Trophoblast cell (in vitro differentiated cells and primary cell): Measurements from ENCODE around the gene HOXA1. TPM values are rescaled to one million over a fixed set of nuclear protein-coding genes. Genes with fewer than 3 reads are reported as not detected.

ENCODE experiments used
- DNase-seq, 2 donors: peaks; one replicate each; pipeline ENCODE4 v3.0.0-alpha.2; 2016
- H2AFZ ChIP-seq: 2 replicates; pipeline ENCODE4 v1.6.1; 2013; ENCODE audit warnings: low read length, moderate library complexity, mild to moderate bottlenecking; ENCODE audit not compliant: insufficient read depth, poor library complexity
- H2AK5ac ChIP-seq: 2 replicates; pipeline ENCODE4 v1.6.1; 2013; ENCODE audit warnings: mild to moderate bottlenecking, low read length
- H2BK120ac ChIP-seq: 2 replicates; pipeline ENCODE4 v1.6.1; 2013; ENCODE audit warnings: low read length, mild to moderate bottlenecking, moderate library complexity; ENCODE audit not compliant: insufficient read depth, poor library complexity
- H2BK12ac ChIP-seq: 2 replicates; pipeline ENCODE4 v1.6.1; 2013; ENCODE audit warnings: mild to moderate bottlenecking, low read length, moderate library complexity
- H2BK5ac ChIP-seq: 2 replicates; pipeline ENCODE4 v1.6.1; 2013; ENCODE audit warnings: low read length, low read depth, moderate library complexity, mild to moderate bottlenecking; ENCODE audit not compliant: poor library complexity
- H3K14ac ChIP-seq: 2 replicates; pipeline ENCODE4 v1.6.1; 2013; ENCODE audit warnings: mild to moderate bottlenecking, low read length
- H3K18ac ChIP-seq: 2 replicates; pipeline ENCODE4 v1.6.1; 2013; ENCODE audit warnings: mild to moderate bottlenecking, low read length
- H3K23ac ChIP-seq: 2 replicates; pipeline ENCODE4 v1.6.1; 2013; ENCODE audit warnings: low read length
- H3K27ac ChIP-seq: 2 replicates; pipeline ENCODE4 v1.5.1; 2013; ENCODE audit warnings: low read depth, mild to moderate bottlenecking, inconsistent platforms, low read length, moderate library complexity
- H3K27me3 ChIP-seq: 2 replicates; pipeline ENCODE4 v1.6.1; 2013; ENCODE audit warnings: inconsistent platforms, mild to moderate bottlenecking, low read length, moderate library complexity; ENCODE audit not compliant: insufficient read depth
- H3K36me3 ChIP-seq, 2 experiments: 1 replicate in 1 of 2; 2 replicates in 1 of 2; pipeline ENCODE4 v1.6.1; 2013; ENCODE audit warnings: low read length in 2 of 2, mild to moderate bottlenecking in 2 of 2, moderate library complexity in 1 of 2; ENCODE audit not compliant: insufficient read depth in 2 of 2, control insufficient read depth in 1 of 2
- H3K4ac ChIP-seq: 2 replicates; pipeline ENCODE4 v1.6.1; 2013; ENCODE audit warnings: low read depth, mild to moderate bottlenecking, low read length, moderate library complexity
- H3K4me1 ChIP-seq, 2 experiments: 1 replicate in 1 of 2; 2 replicates in 1 of 2; pipeline ENCODE4 v1.6.1; 2013; ENCODE audit warnings: low read length in 2 of 2, mild to moderate bottlenecking in 2 of 2, moderate library complexity in 1 of 2; ENCODE audit not compliant: insufficient read depth in 2 of 2, control insufficient read depth in 1 of 2
- H3K4me2 ChIP-seq: 2 replicates; pipeline ENCODE4 v1.6.1; 2013; ENCODE audit warnings: inconsistent platforms, mild to moderate bottlenecking, low read length, moderate library complexity
- H3K4me3 ChIP-seq: 2 replicates; pipeline ENCODE4 v1.5.1; 2013; ENCODE audit warnings: mild to moderate bottlenecking, low read depth, low read length, inconsistent platforms
- H3K79me1 ChIP-seq: one replicate; pipeline ENCODE4 v1.6.1; 2013; ENCODE audit warnings: low read length
- H3K79me2 ChIP-seq: 2 replicates; pipeline ENCODE4 v1.6.1; 2013; ENCODE audit warnings: low read length, mild to moderate bottlenecking; ENCODE audit not compliant: control insufficient read depth, insufficient read depth, poor library complexity
- H3K9ac ChIP-seq: 2 replicates; pipeline ENCODE4 v1.6.1; 2013; ENCODE audit warnings: mild to moderate bottlenecking, low read length
- H3K9me3 ChIP-seq: 2 replicates; pipeline ENCODE4 v1.6.1; 2013; ENCODE audit warnings: low read depth, mild to moderate bottlenecking, control low read depth, inconsistent platforms, low read length; ENCODE audit not compliant: insufficient read depth
- H4K12ac ChIP-seq: 2 replicates; pipeline ENCODE4 v1.6.1; 2013; ENCODE audit warnings: low read depth, mild to moderate bottlenecking, low read length, moderate library complexity
- H4K8ac ChIP-seq: 2 replicates; pipeline ENCODE4 v1.6.1; 2013; ENCODE audit warnings: low read depth, mild to moderate bottlenecking, low read length, moderate library complexity
- H4K91ac ChIP-seq: one replicate; pipeline ENCODE4 v1.6.1; 2013; ENCODE audit warnings: low read depth, mild to moderate bottlenecking, low read length, moderate library complexity
- WGBS: extraction: QIAGEN DNeasy Blood & Tissue Kit; methylation state at CpG from one replicate; pipeline ENCODE4 v1.1.7; 2013; ENCODE audit warnings: missing lambda C conversion rate; ENCODE audit not compliant: insufficient read length, insufficient coverage; ENCODE audit errors: extremely low coverage; 5-methylcytosine and 5-hydroxymethylcytosine counted together
- polyA plus RNA-seq: library from polyadenylated mRNA; stranded (reverse); fragments of 200-250 nt; gene quantifications from 2 replicates; pipeline ENCODE4 v1.2.3, GENCODE V29; 2013

HOXA1 gene
- 0.05 and 0.06 TPM in 2 replicates for polyA plus RNA-seq

DNA sequence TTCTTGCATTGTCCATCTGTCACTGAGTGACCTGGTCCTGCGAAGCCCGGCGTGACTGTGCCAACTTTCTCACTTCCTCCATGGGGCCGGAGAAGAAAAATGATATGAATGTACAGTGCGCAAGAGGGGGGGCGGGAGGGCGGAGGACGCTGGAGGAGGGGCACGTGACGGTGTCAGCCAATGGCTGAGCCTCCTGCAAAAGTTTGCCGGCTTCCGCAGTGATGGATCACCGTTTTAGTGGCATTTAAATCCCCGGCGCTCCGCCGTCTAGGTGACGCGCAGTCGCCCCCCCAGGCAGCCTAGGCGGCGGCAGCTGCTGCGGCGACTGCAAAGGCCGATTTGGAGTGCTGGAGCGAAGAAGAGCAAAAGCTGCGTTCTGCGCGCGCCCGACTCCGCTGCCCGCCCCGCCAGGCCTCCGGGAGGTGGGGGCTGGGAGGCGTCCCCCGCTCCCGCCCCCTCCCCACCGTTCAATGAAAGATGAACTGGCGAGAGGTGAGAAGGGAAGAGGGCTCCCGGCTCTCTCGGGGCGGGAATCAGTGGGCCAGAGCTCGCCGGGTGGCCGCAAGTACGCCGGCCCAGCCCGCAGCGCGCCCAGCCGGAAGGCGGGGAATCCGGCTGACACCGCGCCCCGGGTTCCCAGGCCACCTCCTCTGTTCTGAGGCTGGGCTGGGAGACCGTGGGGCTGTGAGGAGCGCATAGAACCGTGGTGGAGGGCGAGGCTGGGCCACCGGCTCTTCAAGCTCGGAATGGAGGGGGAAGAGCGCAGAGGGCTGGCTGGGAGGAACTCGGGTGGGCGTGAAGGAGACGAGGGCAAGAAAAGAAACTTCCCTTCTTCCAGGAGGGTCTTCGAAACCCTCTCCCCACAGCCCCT lies at the start of gene HOXA1:
Gene HOXA1, minus strand, starts transcription at position 104 of the 871 bp plus-strand sequence. Its CDS starts 88 bp downstream, at position 16.
- H3K9me3 ChIP-seq: peaks cover 13% of the 10 kb centered on the region
- no peak within 1 kb of the TSS for H2BK5ac ChIP-seq
- H4K8ac ChIP-seq: no peak within 1 kb of the TSS
- no peak within 1 kb of the TSS for H2BK12ac ChIP-seq
- H3K4me3 ChIP-seq: peak within 1 kb of the TSS; percentile 65
- no peak within 1 kb of the TSS for H3K18ac ChIP-seq
- peaks cover 79% of the 10 kb centered on the region for H3K27me3 ChIP-seq
- peaks cover 11% of the 10 kb centered on the region in 2 experiments for H3K4me1 ChIP-seq
- H3K36me3 ChIP-seq: no peaks in the 10 kb centered on the region
- DNase-seq: peak; percentile 88 to 91
- peak within 1 kb of the TSS; percentile 12 for H2AFZ ChIP-seq
- H2BK120ac ChIP-seq: no peak within 1 kb of the TSS
- H3K9ac ChIP-seq: peak within 1 kb of the TSS; percentile 9
- no peak within 1 kb of the TSS for H3K27ac ChIP-seq
- no peaks in the 10 kb centered on the region for H3K79me2 ChIP-seq
- H3K4ac ChIP-seq: no peak within 1 kb of the TSS
- no peak within 1 kb of the TSS for H4K12ac ChIP-seq
- peak within 1 kb of the TSS; percentile 80 for H3K4me2 ChIP-seq
- no peak within 1 kb of the TSS for H2AK5ac ChIP-seq
- no peak within 1 kb of the TSS for H3K23ac ChIP-seq
- H3K14ac ChIP-seq: no peak within 1 kb of the TSS
- no peak within 1 kb of the TSS for H4K91ac ChIP-seq
- no peaks in the 10 kb centered on the region for H3K79me1 ChIP-seq
- no CpG with 5 or more reads among the region's 68 CpGs for WGBS

- Histone ChIP-seq H3K14ac (no peak overlapping the region), H2BK12ac (no peak overlapping the region), H3K18ac (no peak overlapping the region), H3K9ac (no peak overlapping the region), H4K8ac (no peak overlapping the region), H4K12ac (no peak overlapping the region), H3K4me1 (peaks cover 3 to 11% of the 10 kb centered on the region in 2 experiments), H3K9me3 (peaks cover 38% of the 10 kb centered on the region), H3K23ac (no peak overlapping the region), H3K36me3 (no peaks in the 10 kb centered on the region), H3K79me2 (no peaks in the 10 kb centered on the region), H3K4ac (no peak overlapping the region), H2AFZ (no peak overlapping the region), H2BK5ac (no peak overlapping the region), H3K27ac (no peak overlapping the region), H4K91ac (no peak overlapping the region), H2BK120ac (no peak overlapping the region), H3K79me1 (no peaks in the 10 kb centered on the region), H3K4me3 (no peak overlapping the region), H3K27me3 (peaks cover 90% of the 10 kb centered on the region), H3K4me2 (no peak overlapping the region), H2AK5ac (no peak overlapping the region)
- DNase-seq: no peak
- WGBS: no CpG with 5 or more reads among the region's 47 CpGs
Measured at GRCh38 chr7:27145165-27145913, 49.5 kb upstream of the HOXA1 start.

- Histone ChIP-seq H3K27ac (no peak overlapping the region), H3K14ac (no peak overlapping the region), H3K23ac (no peak overlapping the region), H3K9me3 (peaks cover 36% of the 10 kb centered on the region), H4K12ac (no peak overlapping the region), H2AFZ (no peak overlapping the region), H2BK120ac (no peak overlapping the region), H4K91ac (no peak overlapping the region), H3K9ac (no peak overlapping the region), H3K79me1 (no peaks in the 10 kb centered on the region), H3K4ac (no peak overlapping the region), H4K8ac (no peak overlapping the region), H3K4me2 (no peak overlapping the region), H2AK5ac (no peak overlapping the region), H3K4me3 (no peak overlapping the region), H3K18ac (no peak overlapping the region), H3K36me3 (no peaks in the 10 kb centered on the region), H2BK5ac (no peak overlapping the region), H3K27me3 (peaks cover 93% of the 10 kb centered on the region), H3K4me1 (peaks cover 3 to 11% of the 10 kb centered on the region in 2 experiments), H2BK12ac (no peak overlapping the region), H3K79me2 (no peaks in the 10 kb centered on the region)
- no peak for DNase-seq
- WGBS: no CpG with 5 or more reads among the region's 31 CpGs
Measured at GRCh38 chr7:27144781-27145164, 49.0 kb upstream of the HOXA1 start.

- WGBS: no CpG with 5 or more reads among the region's 40 CpGs
- no peaks in the 10 kb centered on the region for H3K79me1 ChIP-seq
- no peaks in the 10 kb centered on the region for H3K79me2 ChIP-seq
- no peaks in the 10 kb centered on the region for H3K36me3 ChIP-seq
- no peak overlapping the region for H3K23ac ChIP-seq
- no peak overlapping the region for H2BK120ac ChIP-seq
- H2BK12ac ChIP-seq: no peak overlapping the region
- no peak overlapping the region for H3K18ac ChIP-seq
- H3K27ac ChIP-seq: no peak overlapping the region
- H3K9ac ChIP-seq: no peak overlapping the region
- peaks cover 96% of the 10 kb centered on the region for H3K27me3 ChIP-seq
- no peak for DNase-seq
- H4K91ac ChIP-seq: no peak overlapping the region
- H3K4ac ChIP-seq: no peak overlapping the region
- no peak overlapping the region for H2AFZ ChIP-seq
- peaks cover 3 to 11% of the 10 kb centered on the region in 2 experiments for H3K4me1 ChIP-seq
- no peak overlapping the region for H3K14ac ChIP-seq
- H4K8ac ChIP-seq: no peak overlapping the region
- no peak overlapping the region for H4K12ac ChIP-seq
- H2BK5ac ChIP-seq: no peak overlapping the region
- H2AK5ac ChIP-seq: no peak overlapping the region
- H3K4me2 ChIP-seq: peak overlapping the region; percentile 66
- no peak overlapping the region for H3K4me3 ChIP-seq
- peaks cover 36% of the 10 kb centered on the region for H3K9me3 ChIP-seq
Measured at GRCh38 chr7:27143950-27144780, 48.4 kb upstream of the HOXA1 start.
